ENCODE results near the gene PYGO2. TPM values are rescaled to one million over a fixed set of nuclear protein-coding genes. Genes with fewer than 3 reads are reported as not detected.

PYGO2 gene
- polyA plus RNA-seq, 1 donor (not counting 4 experiments of a cell fraction or from before 2014, with no cell fraction given) = 15.1 TPM

- no peak for TF ChIP-seq CTCF (optimal IDR thresholded peaks at IDR 0.05 in 1 of 3, IDR thresholded peaks at IDR 0.05 in 1 of 3, conservative IDR thresholded peaks at IDR 0.05 in 1 of 3; ENCODE audit: extremely low read depth in 1 of 3, insufficient read depth in 2 of 3, low read length in 3 of 3)
- no peak for TF ChIP-seq EZH2 (IDR thresholded peaks at IDR 0.05; ENCODE audit: low read length)
- Histone ChIP-seq H3K4me1 (ENCODE audit: control insufficient read depth, extremely low read depth, insufficient read depth, low read length) (peaks cover 17% of the 10 kb centered on the region), H3K27ac (ENCODE audit: control insufficient read depth, insufficient read depth, low read length) (no peak overlapping the region), H3K27me3 (ENCODE audit: control insufficient read depth, extremely low read depth, insufficient read depth, low read length) (no peaks in the 10 kb centered on the region), H3K9me1 (ENCODE audit: control insufficient read depth, extremely low read depth, insufficient read depth, low read length) (no peaks in the 10 kb centered on the region), H3K36me3 (ENCODE audit: control insufficient read depth in 2 of 2, extremely low read depth in 1 of 2, insufficient read depth in 2 of 2, low read length in 2 of 2) (no peaks in the 10 kb centered on the region), H3K9me3 (ENCODE audit: control insufficient read depth, low read depth, low read length) (peaks cover 7% of the 10 kb centered on the region), H3K4me2 (ENCODE audit: control insufficient read depth, extremely low read depth, insufficient read depth, low read depth, low read length) (no peak overlapping the region), H2AFZ (ENCODE audit: control insufficient read depth, low read length) (no peak overlapping the region), H3K79me2 (ENCODE audit: control insufficient read depth, insufficient read depth, low read length) (no peaks in the 10 kb centered on the region), H4K20me1 (ENCODE audit: control insufficient read depth, extremely low read depth, insufficient read depth, low read length) (no peaks in the 10 kb centered on the region), H3K9ac (ENCODE audit: control insufficient read depth, extremely low read depth, insufficient read depth, low read length) (no peak overlapping the region), H3K4me3 (ENCODE audit: control insufficient read depth in 2 of 3, extremely low read depth in 1 of 3, insufficient read depth in 2 of 3, low read depth in 1 of 3, low read length in 3 of 3) (no peak overlapping the region)
- dilution Hi-C loops (cut with MboI; ENCODE audit: extremely low pct_ligation_motif_present, low sequenced_read_pairs) = no loop called here
- no peak for DNase-seq (ENCODE audit: low read depth, low spot score)
- no peak for FAIRE-seq
Measured at GRCh38 chr1:154912755-154913154, 48.8 kb downstream of the PYGO2 start.

GRCh38 chr1:154911691-154912550, 49.7 kb downstream of the PYGO2 start:
- Histone ChIP-seq H3K4me2 (ENCODE audit: control insufficient read depth, extremely low read depth, insufficient read depth, low read depth, low read length) (no peak overlapping the region), H3K4me3 (ENCODE audit: control insufficient read depth in 2 of 3, extremely low read depth in 1 of 3, insufficient read depth in 2 of 3, low read depth in 1 of 3, low read length in 3 of 3) (no peak overlapping the region), H3K9ac (ENCODE audit: control insufficient read depth, extremely low read depth, insufficient read depth, low read length) (no peak overlapping the region), H3K79me2 (ENCODE audit: control insufficient read depth, insufficient read depth, low read length) (no peaks in the 10 kb centered on the region), H3K9me3 (ENCODE audit: control insufficient read depth, low read depth, low read length) (peaks cover 7% of the 10 kb centered on the region), H3K9me1 (ENCODE audit: control insufficient read depth, extremely low read depth, insufficient read depth, low read length) (no peaks in the 10 kb centered on the region), H3K36me3 (ENCODE audit: control insufficient read depth in 2 of 2, extremely low read depth in 1 of 2, insufficient read depth in 2 of 2, low read length in 2 of 2) (no peaks in the 10 kb centered on the region), H2AFZ (ENCODE audit: control insufficient read depth, low read length) (no peak overlapping the region), H3K27ac (ENCODE audit: control insufficient read depth, insufficient read depth, low read length) (no peak overlapping the region), H3K27me3 (ENCODE audit: control insufficient read depth, extremely low read depth, insufficient read depth, low read length) (no peaks in the 10 kb centered on the region), H4K20me1 (ENCODE audit: control insufficient read depth, extremely low read depth, insufficient read depth, low read length) (no peaks in the 10 kb centered on the region), H3K4me1 (ENCODE audit: control insufficient read depth, extremely low read depth, insufficient read depth, low read length) (peaks cover 17% of the 10 kb centered on the region)
- TF ChIP-seq EZH2 (IDR thresholded peaks at IDR 0.05; ENCODE audit: low read length) (no peak), CTCF (optimal IDR thresholded peaks at IDR 0.05 in 1 of 3, IDR thresholded peaks at IDR 0.05 in 1 of 3, conservative IDR thresholded peaks at IDR 0.05 in 1 of 3; ENCODE audit: extremely low read depth in 1 of 3, insufficient read depth in 2 of 3, low read length in 3 of 3) (no peak)
- FAIRE-seq (no peak), DNase-seq (ENCODE audit: low read depth, low spot score) (no peak)
- dilution Hi-C loops (cut with MboI; ENCODE audit: extremely low pct_ligation_motif_present, low sequenced_read_pairs) = no loop called here
